ENCODE data around the gene KCNA2. TPM values are rescaled to one million over a fixed set of nuclear protein-coding genes. Genes with fewer than 3 reads are reported as not detected.

KCNA2 gene
- polyA plus RNA-seq, 1 of the 3 experiments (the other 2 are of a cell fraction): not detected

- H3K4me1 ChIP-seq (ENCODE audit: control insufficient read depth in 1 of 2, insufficient read depth in 2 of 2, low read depth in 1 of 2, low read length in 1 of 2): no peaks in the 10 kb centered on the region
- POLR2A ChIA-PET: no interaction called here
- no peak overlapping the region for H2AFZ ChIP-seq (ENCODE audit: low read depth)
- CTCF ChIA-PET: interaction anchor here (1.0 to 4.9 kb wide), 2 partner anchors 28 to 33 kb away, joined by 3 to 20 read pairs; no protein-coding TSS in a partner anchor
- H3K27me3 ChIP-seq (ENCODE audit: insufficient read depth): 0 out of 2 replicates have a peak, but pooled peaks cover 5% of the 10 kb centered on the region
- DNase-seq: no peak
- no peaks in the 10 kb centered on the region for H3K36me3 ChIP-seq (replicated peaks in 1 of 2; ENCODE audit: control insufficient read depth in 1 of 2, insufficient read depth in 2 of 2, low read length in 1 of 2)
- no peak overlapping the region for H3K9ac ChIP-seq
- TF ChIP-seq MXI1 (IDR thresholded peaks at IDR 0.05; ENCODE audit: low read depth, low read length): no peak
- no peak for TF ChIP-seq GABPA (IDR thresholded peaks at IDR 0.05; ENCODE audit: low read depth)
- no peak for TF ChIP-seq REST (IDR thresholded peaks at IDR 0.05; ENCODE audit: low read depth, low read length)
- TF ChIP-seq RFX5 (IDR thresholded peaks at IDR 0.05; ENCODE audit: low read length): no peak
- TF ChIP-seq TEAD4 (IDR thresholded peaks at IDR 0.05; ENCODE audit: borderline replicate concordance, insufficient read depth): no peak
- no peak for TF ChIP-seq CHD2 (IDR thresholded peaks at IDR 0.05; ENCODE audit: low read length, partially characterized antibody)
- TF ChIP-seq CTCF (IDR thresholded peaks at IDR 0.05): no peak
- no peak for TF ChIP-seq TCF12 (IDR thresholded peaks at IDR 0.05)
- no peak for TF ChIP-seq GATA2 (CRISPR knock-in tag; IDR thresholded peaks at IDR 0.05)
- no peak for TF ChIP-seq USF1 (IDR thresholded peaks at IDR 0.05; ENCODE audit: borderline replicate concordance, low read depth)
- TF ChIP-seq MAX (IDR thresholded peaks at IDR 0.05; ENCODE audit: low read depth): no peak
- no peak for TF ChIP-seq NFIC (IDR thresholded peaks at IDR 0.05; ENCODE audit: borderline replicate concordance)
- TF ChIP-seq TAF1 (IDR thresholded peaks at IDR 0.05; ENCODE audit: borderline replicate concordance, low read depth, low read length): no peak
- TF ChIP-seq ELF1 (IDR thresholded peaks at IDR 0.05): no peak
- H3K4me3 ChIP-seq (ENCODE audit: low read depth in 2 of 2, low read length in 1 of 2): no peak overlapping the region
- H4K20me1 ChIP-seq (ENCODE audit: insufficient read depth): no peaks in the 10 kb centered on the region
- H3K79me2 ChIP-seq (ENCODE audit: insufficient read depth): no peaks in the 10 kb centered on the region
- H3F3A ChIP-seq (replicated peaks; ENCODE audit: insufficient read depth): no peaks in the 10 kb centered on the region
- H3K9me3 ChIP-seq: no peaks in the 10 kb centered on the region
- H3K9me2 ChIP-seq: no peaks in the 10 kb centered on the region
- no peak overlapping the region for H3K4me2 ChIP-seq
- H3K27ac ChIP-seq (ENCODE audit: low read depth in 2 of 2, low read length in 1 of 2): no peak overlapping the region
- WGBS (ENCODE audit: low lambda C conversion rate): 46% methylated on average over 7 of the region's 8 CpGs
These were observed 22.1 kb downstream of the KCNA2 start for GRCh38 chr1:110584045-110584444.

Measured in SK-N-SH (cell line).